ENCODE results near the gene SEL1L3. TPM values are rescaled to one million over a fixed set of nuclear protein-coding genes. Genes with fewer than 3 reads are reported as not detected.
"Not testable (repeated sequence)": the region's sequence is repeated elsewhere in the genome, so short reads cannot be mapped to it uniquely, and the experiment has no call there.

Gene SEL1L3
- total RNA-seq, 3 donors from 2014 or later (not counting 1 experiment from before 2014, with no cell fraction given): 45.4 to 61.0 (median 45.7) TPM

GRCh38 chr4:25872851-25873631 is 10.3 kb upstream of the SEL1L3 start:
- Histone ChIP-seq H3K36me3 (ENCODE audit: control insufficient read depth, insufficient read depth, low read length) (no peaks in the 10 kb centered on the region), H3K27me3 (ENCODE audit: control insufficient read depth, insufficient read depth, low read length) (no peaks in the 10 kb centered on the region), H3K27ac (ENCODE audit: low read length) (peak overlapping the region; percentile 75), H3K9me3 (ENCODE audit: control insufficient read depth, insufficient read depth, low read length) (no peaks in the 10 kb centered on the region), H3K4me1 (ENCODE audit: control insufficient read depth, insufficient read depth, low read length) (peaks cover 13% of the 10 kb centered on the region), H3K4me3 (ENCODE audit: low read length) (no peak overlapping the region)
- no peak overlapping the region for H3K4me3 Mint-ChIP-seq
- no peaks in the 10 kb centered on the region for H3K27me3 Mint-ChIP-seq (ENCODE audit: low read depth in 2 of 2)
- H3K9me3 Mint-ChIP-seq: no peaks in the 10 kb centered on the region
- 80% methylated on average over 13 of the region's 13 CpGs for WGBS (ENCODE audit: insufficient coverage)
- intact Hi-C loops (cut with micrococcal nuclease): no loop called here
- peaks cover 4 to 9% of the 10 kb centered on the region in 2 donors for H3K4me1 Mint-ChIP-seq
- ATAC-seq (no peak), DNase-seq (no peak)
- H3K27ac Mint-ChIP-seq: no peak overlapping the region
- H3K36me3 Mint-ChIP-seq: no peaks in the 10 kb centered on the region
- TF ChIP-seq CTCF (IDR thresholded peaks at IDR 0.05): no peak

- no peak overlapping the region for H3K27ac Mint-ChIP-seq
- no peaks in the 10 kb centered on the region for H3K36me3 Mint-ChIP-seq
- no peak for ATAC-seq
- Histone ChIP-seq H3K36me3 (ENCODE audit: control insufficient read depth, insufficient read depth, low read length) (no peaks in the 10 kb centered on the region), H3K4me3 (ENCODE audit: low read length) (no peak overlapping the region), H3K9me3 (ENCODE audit: control insufficient read depth, insufficient read depth, low read length) (no peaks in the 10 kb centered on the region), H3K4me1 (ENCODE audit: control insufficient read depth, insufficient read depth, low read length) (peaks cover 10% of the 10 kb centered on the region), H3K27me3 (ENCODE audit: control insufficient read depth, insufficient read depth, low read length) (no peaks in the 10 kb centered on the region), H3K27ac (ENCODE audit: low read length) (peak overlapping the region; percentile 14)
- TF ChIP-seq CTCF (IDR thresholded peaks at IDR 0.05): no peak
- DNase-seq: no peak
- H3K4me3 Mint-ChIP-seq: no peak overlapping the region
- intact Hi-C loops (cut with micrococcal nuclease): no loop called here
- peaks cover 3 to 4% of the 10 kb centered on the region in 2 donors for H3K4me1 Mint-ChIP-seq
- H3K9me3 Mint-ChIP-seq: no peaks in the 10 kb centered on the region
- 61% methylated on average over 2 of the region's 2 CpGs for WGBS (ENCODE audit: insufficient coverage)
- H3K27me3 Mint-ChIP-seq (ENCODE audit: low read depth in 2 of 2): no peaks in the 10 kb centered on the region
These were observed 7.3 kb upstream of the SEL1L3 start for GRCh38 chr4:25870081-25870480.

- no peak for ATAC-seq
- WGBS (ENCODE audit: insufficient coverage): 92% methylated on average over 6 of the region's 6 CpGs
- H3K27ac Mint-ChIP-seq: no peak overlapping the region
These were observed 5.0 kb upstream of the SEL1L3 start for GRCh38 chr4:25867781-25868294.

GRCh38 chr4:25866401-25866800 is 3.6 kb upstream of the SEL1L3 start:
- H3K27me3 ChIP-seq (ENCODE audit: control insufficient read depth, insufficient read depth, low read length); ATAC-seq; H3K36me3 Mint-ChIP-seq; H3K4me1 ChIP-seq (ENCODE audit: control insufficient read depth, insufficient read depth, low read length); H3K27me3 Mint-ChIP-seq (ENCODE audit: low read depth in 2 of 2); H3K9me3 Mint-ChIP-seq; intact Hi-C loops (cut with micrococcal nuclease); H3K27ac ChIP-seq (ENCODE audit: low read length); H3K27ac Mint-ChIP-seq; H3K4me3 ChIP-seq (ENCODE audit: low read length); H3K4me3 Mint-ChIP-seq; H3K36me3 ChIP-seq (ENCODE audit: control insufficient read depth, insufficient read depth, low read length); H3K9me3 ChIP-seq (ENCODE audit: control insufficient read depth, insufficient read depth, low read length); DNase-seq: not testable (repeated sequence)
- WGBS (ENCODE audit: insufficient coverage): 62% methylated on average over 3 of the region's 4 CpGs
- peaks cover 8 to 14% of the 10 kb centered on the region in 2 donors for H3K4me1 Mint-ChIP-seq

More at GRCh38 chr4:25867781-25868294, 5.0 kb upstream of the SEL1L3 start:
- intact Hi-C loops (cut with micrococcal nuclease): no loop called here
- no peak for DNase-seq
- peaks cover 8% of the 10 kb centered on the region for H3K4me1 ChIP-seq (ENCODE audit: control insufficient read depth, insufficient read depth, low read length)
- H3K27me3 ChIP-seq (ENCODE audit: control insufficient read depth, insufficient read depth, low read length): no peaks in the 10 kb centered on the region
- H3K27ac ChIP-seq (ENCODE audit: low read length): no peak overlapping the region
- H3K4me1 Mint-ChIP-seq: peaks cover 0 to 6% of the 10 kb centered on the region in 2 donors
- no peaks in the 10 kb centered on the region for H3K36me3 Mint-ChIP-seq
- no peaks in the 10 kb centered on the region for H3K9me3 Mint-ChIP-seq
- no peaks in the 10 kb centered on the region for H3K9me3 ChIP-seq (ENCODE audit: control insufficient read depth, insufficient read depth, low read length)
- no peaks in the 10 kb centered on the region for H3K36me3 ChIP-seq (ENCODE audit: control insufficient read depth, insufficient read depth, low read length)
- H3K27me3 Mint-ChIP-seq (ENCODE audit: low read depth in 2 of 2): no peaks in the 10 kb centered on the region
- H3K4me3 ChIP-seq (ENCODE audit: low read length): no peak overlapping the region
- no peak overlapping the region for H3K4me3 Mint-ChIP-seq
- TF ChIP-seq CTCF (IDR thresholded peaks at IDR 0.05): no peak

Measured in natural killer cell (primary cell).